ENCODE results near the gene CCNL1.
"Not testable (repeated sequence)": the region's sequence is repeated elsewhere in the genome, so short reads cannot be mapped to it uniquely, and the experiment has no call there.

The CCNL1 gene

DNA sequence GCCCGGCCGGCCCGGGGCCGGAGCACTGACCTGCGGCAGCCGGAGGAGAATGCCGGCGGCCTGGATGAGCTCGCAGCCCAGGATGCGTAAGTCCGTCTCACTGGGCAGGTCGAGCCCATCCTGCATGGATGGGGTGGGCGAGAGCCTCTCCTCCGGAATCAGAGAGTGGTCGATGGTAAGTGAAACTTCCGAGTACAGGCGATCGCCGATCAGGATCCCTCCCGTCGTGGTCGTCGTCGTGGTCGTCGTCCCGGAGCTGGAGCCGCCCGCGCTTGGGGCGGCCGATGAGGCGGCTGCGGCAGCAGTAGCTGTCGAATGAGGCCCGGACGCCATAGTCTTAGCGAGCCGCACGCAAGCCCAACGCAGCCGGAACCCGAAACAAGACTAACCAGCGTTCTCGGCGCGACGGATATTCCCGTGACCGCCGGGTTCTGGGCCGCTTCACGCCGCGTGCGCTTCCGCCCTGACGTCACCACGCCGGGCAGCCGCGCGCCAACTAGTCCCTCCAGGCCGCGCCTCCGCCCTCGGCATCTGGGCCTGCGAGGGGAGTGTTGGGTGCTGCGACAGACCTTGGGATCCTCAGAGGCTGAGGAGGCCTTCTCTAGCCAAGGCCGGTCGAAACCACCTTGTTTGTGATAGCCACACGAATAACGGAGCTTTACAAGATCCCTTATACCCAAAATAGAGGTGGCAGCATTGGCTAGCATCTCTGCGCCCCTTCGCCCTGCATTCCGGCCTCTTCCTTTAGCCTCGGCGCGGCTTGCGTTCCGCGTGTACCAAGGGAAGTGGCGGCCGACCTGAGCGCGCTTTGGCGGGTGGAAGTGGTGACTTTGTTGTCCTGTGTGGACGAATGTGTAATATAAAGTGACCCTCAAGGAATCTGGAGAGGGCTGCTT is at the start of gene CCNL1:
TSS of gene CCNL1 (minus strand) at position 386 of the 896 bp plus-strand sequence. CDS start at position 333, 53 bp downstream.
- peak; percentile 82 for DNase-seq (ENCODE audit: low read depth)

GRCh38 chr3:157204880-157205279 is 44.9 kb upstream of the CCNL1 start:
- no peak for DNase-seq (ENCODE audit: low read depth)

DNA sequence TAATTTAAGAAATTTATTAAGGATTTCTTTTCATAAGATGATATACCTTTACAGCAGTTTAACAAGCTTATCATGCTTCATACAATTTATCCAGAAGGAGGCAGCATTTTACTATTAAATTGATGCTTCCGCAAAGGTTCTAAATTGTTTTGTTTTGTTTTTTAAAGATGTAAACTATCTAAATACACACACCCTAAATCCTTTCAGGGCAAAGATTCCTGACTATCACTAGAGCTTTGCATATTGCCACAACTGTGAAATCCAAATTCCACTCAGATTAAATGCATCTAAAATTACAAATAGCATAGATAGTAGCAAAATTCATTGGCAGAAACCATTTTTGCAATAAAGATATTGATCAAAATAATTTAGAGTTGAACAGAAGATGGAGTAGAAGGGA is 44.5 kb upstream of the CCNL1 start:
- DNase-seq (ENCODE audit: low read depth) = no peak

- no peak for DNase-seq (ENCODE audit: low read depth)
Measured at GRCh38 chr3:157201648-157202278, 41.8 kb upstream of the CCNL1 start.

- no peak for DNase-seq (ENCODE audit: low read depth)
Measured at GRCh38 chr3:157199841-157200240, 39.9 kb upstream of the CCNL1 start.

- no peak for DNase-seq (ENCODE audit: low read depth)
Measured at GRCh38 chr3:157195965-157196364, 36.0 kb upstream of the CCNL1 start.

DNA sequence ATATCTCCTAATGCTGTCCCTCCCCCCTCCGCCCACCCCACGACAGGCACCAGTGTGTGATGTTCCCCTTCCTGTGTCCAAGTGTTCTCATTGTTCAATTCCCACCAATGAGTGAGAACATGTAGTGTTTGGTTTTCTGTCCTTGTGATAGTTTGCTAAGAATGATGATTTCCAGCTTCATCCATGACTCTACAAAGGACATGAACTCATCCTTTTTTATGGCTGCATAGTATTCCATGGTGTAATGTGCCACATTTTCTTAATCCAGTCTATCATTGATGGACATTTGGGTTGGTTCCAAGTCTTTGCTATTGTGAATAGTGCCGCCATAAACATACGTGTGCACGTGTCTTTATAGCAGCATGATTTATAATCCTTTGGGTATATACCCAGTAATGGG is 31.2 kb upstream of the CCNL1 start:
- DNase-seq (ENCODE audit: low read depth) = not testable (repeated sequence)

DNA sequence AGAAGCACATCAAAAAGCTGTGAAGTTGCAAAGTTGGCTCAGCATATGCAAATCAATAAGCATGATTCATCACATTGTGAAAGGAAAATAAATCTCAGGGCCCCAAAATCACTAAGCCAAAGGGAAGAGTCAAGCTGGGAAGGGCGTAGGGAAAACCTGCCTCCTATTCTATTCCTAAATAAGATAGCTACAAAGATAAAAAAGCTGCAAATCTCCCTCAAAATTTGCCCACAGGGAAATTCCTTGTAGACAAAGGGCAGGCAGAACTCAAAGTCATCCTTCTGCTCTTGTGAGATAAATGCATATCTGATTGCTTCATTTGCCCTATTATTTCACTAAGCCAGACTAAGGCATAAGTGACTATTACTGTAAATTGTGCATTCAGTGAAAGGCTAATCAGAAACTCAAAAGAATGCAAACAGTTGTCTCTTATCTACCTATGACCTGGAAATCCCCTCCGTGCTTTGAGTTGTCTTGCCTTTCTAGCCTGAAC is 30.5 kb upstream of the CCNL1 start:
- no peak for DNase-seq (ENCODE audit: low read depth)

GRCh38 chr3:157188391-157188790 is 28.4 kb upstream of the CCNL1 start:
- DNase-seq (ENCODE audit: low read depth) = no peak

DNA sequence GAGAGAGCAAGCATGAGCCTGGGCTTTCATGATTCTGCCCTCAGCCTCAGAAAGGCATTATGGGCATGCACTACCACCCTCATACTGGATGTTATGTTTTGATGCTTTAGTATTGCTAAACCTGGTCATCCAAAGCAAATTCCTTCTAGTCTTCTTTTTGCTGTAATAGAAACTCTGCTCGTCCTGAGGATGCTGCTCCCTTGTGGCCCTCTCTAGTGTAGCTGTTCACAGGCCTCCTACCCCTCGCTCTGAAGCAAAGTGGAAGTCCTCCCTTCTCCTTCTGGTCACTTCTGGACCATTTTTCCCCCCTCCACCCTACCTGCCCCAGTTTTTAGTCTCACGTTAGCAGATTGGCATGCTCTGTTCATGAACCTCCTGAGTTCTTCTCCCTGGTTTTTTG is 22.9 kb upstream of the CCNL1 start:
- DNase-seq (ENCODE audit: low read depth) = no peak

GRCh38 chr3:157180262-157180661 is 20.3 kb upstream of the CCNL1 start:
- no peak for DNase-seq (ENCODE audit: low read depth)

- DNase-seq (ENCODE audit: low read depth) = no peak
Measured at GRCh38 chr3:157179365-157179803, 19.4 kb upstream of the CCNL1 start.

DNA sequence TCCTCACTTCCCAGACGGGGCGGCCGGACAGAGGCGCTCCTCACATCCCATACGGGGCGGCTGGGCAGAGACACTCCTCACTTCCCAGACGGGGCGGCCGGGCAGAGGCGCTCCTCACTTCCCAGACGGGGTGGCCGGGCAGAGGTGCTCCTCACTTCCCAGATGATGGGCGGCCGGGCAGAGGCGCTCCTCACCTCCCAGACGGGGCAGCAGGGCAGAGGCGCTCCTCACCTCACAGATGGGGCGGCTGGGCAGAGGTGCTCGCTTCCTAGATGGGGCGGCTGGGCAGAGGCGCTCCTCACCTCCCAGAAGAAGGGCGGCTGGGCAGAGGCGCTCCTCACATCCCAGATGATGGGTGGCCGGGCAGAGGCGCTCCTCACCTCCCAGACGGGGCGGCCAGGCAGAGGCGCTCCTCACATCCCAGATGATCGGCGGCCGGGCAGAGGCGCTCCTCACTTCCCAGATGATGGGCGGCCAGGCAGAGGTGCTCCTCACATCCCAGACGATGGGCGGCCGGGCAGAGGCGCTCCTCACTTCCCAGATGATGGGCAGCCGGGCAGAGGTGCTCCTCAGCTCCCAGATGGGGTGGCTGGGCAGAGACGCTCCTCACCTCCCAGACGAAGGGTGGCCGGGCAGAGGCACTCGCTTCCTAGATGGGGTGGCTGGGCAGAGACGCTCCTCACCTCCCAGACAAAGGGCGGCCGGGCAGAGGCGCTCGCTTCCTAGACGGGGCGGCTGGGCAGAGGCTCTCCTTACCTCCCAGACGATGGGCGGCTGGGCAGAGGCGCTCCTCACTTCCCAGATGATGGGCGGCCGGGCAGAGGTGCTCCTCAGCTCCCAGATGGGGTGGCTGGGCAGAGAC is 18.8 kb upstream of the CCNL1 start:
- DNase-seq (ENCODE audit: low read depth) = not testable (repeated sequence)

DNA sequence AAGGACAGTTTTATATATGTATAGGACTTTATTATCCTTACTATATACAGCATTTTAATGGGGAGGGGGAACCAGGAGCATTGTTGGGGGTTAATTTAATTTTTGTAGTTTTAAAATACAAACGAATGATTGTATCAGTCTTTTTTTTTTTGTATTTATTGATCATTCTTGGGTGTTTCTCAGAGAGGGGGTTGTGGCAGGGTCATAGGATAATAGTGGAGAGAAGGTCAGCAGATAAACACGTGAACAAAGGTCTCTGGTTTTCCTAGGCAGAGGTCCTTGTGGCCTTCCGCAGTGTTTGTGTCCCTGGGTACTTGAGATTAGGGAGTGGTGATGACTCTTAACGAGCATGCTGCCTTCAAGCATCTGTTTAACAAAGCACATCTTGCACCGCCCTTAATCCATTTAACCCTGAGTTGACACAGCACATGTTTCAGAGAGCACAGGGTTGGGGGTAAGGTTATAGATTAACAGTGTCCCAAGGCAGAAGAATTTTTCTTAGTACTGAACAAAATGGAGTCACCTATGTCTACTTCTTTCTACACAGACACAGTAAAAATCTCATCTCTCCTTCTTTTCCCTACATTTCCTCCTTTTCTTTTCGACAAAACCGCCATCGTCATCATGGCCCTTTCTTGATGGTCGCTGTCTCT is 18.0 kb upstream of the CCNL1 start:
- DNase-seq (ENCODE audit: low read depth) = not testable (repeated sequence)

DNA sequence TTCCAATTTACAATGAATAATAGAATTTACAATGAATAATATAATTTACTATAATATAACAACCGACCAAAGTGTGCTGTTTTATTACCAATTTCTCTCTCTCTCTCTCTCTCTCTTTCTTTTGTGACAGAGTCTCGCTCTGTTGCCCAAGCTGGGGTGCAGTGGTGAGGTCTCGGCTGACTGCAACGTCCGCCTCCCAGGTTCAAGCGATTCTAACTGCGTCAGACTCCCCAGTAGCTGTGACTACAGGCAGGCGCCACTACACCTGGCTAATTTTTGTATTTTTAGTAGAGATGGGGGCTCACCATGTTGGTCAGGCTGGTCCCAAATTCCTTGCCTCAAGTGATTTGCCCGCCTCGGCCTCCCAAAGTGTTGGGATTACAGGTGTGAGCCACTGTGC is 17.0 kb upstream of the CCNL1 start:
- no peak for DNase-seq (ENCODE audit: low read depth)

- DNase-seq (ENCODE audit: low read depth) = no peak
Measured at GRCh38 chr3:157175691-157176507, 16.0 kb upstream of the CCNL1 start.

- peak; percentile 94 for DNase-seq (ENCODE audit: low read depth)
Measured at GRCh38 chr3:157174649-157175498, 14.9 kb upstream of the CCNL1 start.

DNA sequence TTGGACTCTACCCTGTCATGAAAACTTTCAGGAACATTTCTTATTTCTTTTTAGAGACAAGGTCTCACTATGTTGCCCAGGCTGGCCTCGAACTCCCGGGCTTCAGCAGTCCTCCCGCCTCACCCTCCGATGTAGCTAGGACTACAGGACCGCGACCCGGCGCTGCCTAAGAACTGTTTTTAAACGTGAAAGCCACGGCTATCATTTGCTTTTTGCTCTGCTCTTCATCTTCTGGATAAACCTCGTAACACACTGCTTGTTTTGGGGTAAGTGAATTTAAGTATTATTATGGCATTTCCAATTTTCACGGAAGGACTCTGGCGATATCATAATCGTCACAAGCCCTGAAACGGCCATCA is 14.3 kb upstream of the CCNL1 start:
- no peak for DNase-seq (ENCODE audit: low read depth)

DNA sequence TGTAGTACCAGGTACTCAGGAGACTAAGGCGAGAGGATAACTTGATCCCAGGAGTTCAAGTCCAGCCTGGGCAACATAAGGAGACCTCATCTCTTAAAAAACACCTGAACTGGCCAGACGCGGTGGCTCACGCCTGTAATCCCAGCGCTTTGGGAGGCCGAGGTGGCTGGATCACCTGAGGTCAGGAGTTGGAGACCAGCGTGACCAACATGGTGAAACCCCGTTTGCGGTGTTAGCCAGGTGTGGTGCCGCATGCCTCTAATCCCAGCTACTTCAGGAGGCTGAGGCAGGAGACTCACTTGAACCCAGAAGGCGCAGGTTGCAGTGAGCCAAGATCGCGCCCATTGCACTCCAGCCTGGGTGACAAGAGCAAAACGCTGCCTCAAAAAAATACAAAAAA is 13.4 kb upstream of the CCNL1 start:
- DNase-seq (ENCODE audit: low read depth) = not testable (repeated sequence)

DNA sequence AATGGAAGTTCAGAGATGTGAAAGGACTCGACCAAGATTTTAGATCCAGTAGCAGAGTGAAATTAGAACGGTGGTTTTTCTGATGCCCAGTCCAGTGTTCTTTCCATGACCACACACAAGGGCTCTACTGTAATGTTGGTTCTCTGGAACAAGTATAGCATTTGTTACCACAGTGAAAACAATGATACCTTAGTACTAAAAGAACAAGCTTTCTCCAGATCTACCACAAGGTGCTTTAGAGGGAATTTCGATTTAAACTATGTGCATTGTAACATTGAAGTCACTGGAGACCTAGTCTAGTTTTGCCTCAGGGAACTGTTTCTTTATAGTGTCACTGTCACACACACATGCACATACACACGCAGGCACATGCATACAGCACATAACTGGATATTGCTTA is 12.8 kb upstream of the CCNL1 start:
- no peak for DNase-seq (ENCODE audit: low read depth)
